GM12874 (cell line): ENCODE data around the gene MED15.

Source experiments
- TF ChIP-seq, protein P1 (sequence below): IDR thresholded peaks from 2 replicates; pipeline ENCODE4 v1.5.1; 2011; ENCODE audit warnings: low read depth, mild to moderate bottlenecking, control low read depth, low read length, moderate library complexity; ENCODE audit not compliant: insufficient read depth

The MED15 gene, protein sequence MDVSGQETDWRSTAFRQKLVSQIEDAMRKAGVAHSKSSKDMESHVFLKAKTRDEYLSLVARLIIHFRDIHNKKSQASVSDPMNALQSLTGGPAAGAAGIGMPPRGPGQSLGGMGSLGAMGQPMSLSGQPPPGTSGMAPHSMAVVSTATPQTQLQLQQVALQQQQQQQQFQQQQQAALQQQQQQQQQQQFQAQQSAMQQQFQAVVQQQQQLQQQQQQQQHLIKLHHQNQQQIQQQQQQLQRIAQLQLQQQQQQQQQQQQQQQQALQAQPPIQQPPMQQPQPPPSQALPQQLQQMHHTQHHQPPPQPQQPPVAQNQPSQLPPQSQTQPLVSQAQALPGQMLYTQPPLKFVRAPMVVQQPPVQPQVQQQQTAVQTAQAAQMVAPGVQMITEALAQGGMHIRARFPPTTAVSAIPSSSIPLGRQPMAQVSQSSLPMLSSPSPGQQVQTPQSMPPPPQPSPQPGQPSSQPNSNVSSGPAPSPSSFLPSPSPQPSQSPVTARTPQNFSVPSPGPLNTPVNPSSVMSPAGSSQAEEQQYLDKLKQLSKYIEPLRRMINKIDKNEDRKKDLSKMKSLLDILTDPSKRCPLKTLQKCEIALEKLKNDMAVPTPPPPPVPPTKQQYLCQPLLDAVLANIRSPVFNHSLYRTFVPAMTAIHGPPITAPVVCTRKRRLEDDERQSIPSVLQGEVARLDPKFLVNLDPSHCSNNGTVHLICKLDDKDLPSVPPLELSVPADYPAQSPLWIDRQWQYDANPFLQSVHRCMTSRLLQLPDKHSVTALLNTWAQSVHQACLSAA

DNA sequence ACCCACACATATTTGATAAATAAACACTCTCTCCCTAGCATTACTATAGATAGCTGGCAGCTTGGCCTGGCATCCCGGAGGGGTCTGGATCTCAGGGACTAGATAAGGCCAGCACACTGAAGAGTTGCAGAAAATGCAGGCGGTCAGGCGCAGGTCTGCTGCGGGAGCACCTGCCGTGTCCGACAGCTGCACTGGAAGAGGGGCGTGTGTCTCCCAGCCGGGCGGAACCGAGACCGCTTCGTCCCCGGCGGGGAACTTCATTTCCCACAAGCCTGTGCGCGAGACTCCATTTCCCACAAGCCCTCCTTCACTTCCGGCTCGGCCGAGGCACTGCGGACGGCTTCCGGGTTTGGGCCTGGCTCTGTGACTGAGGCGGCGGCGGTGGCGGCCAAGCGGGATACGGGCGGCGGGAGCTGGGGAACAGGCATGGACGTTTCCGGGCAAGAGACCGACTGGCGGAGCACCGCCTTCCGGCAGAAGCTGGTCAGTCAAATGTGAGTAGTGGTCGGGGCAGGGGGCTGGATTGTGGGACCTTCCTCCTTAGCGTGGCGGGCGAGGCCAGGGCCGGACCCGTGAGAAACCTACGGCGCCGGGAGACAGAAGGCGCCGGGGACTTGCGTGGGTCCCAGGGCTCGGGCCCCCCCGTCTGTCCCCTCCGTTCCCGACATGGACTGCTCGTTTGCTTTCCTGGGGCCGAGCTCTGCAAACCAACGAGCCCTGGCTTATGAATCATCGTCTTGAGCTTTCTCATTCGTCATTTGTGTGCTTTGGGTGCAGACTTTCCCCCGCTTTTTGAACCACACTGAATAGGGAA lies at the start of gene MED15:
Gene MED15 (plus strand): TSS at position 358 of the 814 bp plus-strand sequence. CDS start 69 bp downstream, at position 427.
- TF ChIP-seq, protein P1, sequence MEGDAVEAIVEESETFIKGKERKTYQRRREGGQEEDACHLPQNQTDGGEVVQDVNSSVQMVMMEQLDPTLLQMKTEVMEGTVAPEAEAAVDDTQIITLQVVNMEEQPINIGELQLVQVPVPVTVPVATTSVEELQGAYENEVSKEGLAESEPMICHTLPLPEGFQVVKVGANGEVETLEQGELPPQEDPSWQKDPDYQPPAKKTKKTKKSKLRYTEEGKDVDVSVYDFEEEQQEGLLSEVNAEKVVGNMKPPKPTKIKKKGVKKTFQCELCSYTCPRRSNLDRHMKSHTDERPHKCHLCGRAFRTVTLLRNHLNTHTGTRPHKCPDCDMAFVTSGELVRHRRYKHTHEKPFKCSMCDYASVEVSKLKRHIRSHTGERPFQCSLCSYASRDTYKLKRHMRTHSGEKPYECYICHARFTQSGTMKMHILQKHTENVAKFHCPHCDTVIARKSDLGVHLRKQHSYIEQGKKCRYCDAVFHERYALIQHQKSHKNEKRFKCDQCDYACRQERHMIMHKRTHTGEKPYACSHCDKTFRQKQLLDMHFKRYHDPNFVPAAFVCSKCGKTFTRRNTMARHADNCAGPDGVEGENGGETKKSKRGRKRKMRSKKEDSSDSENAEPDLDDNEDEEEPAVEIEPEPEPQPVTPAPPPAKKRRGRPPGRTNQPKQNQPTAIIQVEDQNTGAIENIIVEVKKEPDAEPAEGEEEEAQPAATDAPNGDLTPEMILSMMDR = no peak

DNA sequence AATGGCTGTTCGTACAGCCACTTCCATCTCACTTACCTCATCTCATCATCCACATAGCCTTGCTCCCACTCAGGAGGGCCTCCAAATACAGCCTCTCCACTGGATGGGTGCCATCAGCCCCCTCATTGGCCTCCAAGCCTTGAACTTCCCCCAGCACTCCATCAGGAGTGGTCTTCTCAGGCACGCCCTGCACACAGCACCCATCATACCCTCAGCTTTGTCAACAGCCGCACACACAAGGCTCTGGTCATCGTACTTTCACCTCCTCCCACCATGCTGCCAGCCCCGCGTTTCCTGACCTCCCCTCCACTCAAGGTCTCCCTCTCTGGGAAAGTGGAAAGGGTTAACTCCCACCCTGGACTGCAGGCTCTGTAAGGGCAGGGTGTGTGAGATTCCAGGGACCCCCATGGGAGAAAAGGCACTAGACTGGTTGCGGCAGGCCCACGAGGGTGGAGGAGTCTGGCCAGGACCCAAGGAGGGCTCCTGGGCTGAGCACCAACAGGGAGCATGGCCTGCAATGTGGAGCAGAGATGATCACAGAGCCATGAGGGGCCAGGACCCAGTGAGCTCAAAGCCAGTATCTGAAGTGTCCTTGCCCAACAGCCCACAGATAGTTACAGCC lies 48.8 kb upstream of the MED15 start:
- TF ChIP-seq, protein P1 = no peak

DNA sequence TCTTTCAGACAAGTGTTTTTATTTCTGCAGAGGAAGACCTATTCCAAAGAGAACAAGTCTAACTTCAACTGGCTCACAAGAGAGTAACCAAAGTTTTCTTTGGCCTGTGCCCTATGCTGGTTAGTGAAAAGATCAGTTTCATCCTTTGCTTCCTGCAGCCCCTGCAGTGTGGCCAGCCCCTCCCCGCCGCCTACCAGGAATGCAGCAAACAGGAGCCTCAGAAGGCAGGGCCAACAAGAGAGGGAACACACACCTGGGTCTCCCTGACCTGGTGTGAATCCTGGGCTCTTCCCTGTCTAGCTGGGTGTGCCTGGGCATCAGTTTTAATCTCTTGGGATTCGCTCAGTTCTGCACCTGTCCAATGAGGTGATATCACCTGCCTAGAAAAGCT lies 48.3 kb upstream of the MED15 start:
- TF ChIP-seq, protein P1 = no peak

DNA sequence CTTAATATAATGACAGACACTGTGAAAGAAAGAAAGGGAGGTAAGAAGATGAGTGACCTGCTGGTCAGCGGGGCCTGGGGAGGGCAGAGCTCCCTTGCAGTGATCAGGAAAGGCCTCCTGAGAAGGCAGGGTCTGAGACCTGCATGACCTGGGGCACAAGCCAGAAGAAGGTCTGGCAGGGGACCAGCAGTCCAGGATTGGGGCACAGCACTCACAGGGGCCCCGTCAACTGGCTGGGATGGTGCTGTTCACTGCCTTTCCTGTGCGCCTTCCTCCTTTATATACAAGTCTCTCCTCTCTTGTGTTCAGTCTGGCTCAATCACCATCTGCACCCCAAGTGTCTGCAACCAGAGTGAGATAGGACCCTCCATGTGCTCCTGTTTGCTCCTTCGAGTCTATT lies 47.5 kb upstream of the MED15 start:
- TF ChIP-seq, protein P1 = no peak

DNA sequence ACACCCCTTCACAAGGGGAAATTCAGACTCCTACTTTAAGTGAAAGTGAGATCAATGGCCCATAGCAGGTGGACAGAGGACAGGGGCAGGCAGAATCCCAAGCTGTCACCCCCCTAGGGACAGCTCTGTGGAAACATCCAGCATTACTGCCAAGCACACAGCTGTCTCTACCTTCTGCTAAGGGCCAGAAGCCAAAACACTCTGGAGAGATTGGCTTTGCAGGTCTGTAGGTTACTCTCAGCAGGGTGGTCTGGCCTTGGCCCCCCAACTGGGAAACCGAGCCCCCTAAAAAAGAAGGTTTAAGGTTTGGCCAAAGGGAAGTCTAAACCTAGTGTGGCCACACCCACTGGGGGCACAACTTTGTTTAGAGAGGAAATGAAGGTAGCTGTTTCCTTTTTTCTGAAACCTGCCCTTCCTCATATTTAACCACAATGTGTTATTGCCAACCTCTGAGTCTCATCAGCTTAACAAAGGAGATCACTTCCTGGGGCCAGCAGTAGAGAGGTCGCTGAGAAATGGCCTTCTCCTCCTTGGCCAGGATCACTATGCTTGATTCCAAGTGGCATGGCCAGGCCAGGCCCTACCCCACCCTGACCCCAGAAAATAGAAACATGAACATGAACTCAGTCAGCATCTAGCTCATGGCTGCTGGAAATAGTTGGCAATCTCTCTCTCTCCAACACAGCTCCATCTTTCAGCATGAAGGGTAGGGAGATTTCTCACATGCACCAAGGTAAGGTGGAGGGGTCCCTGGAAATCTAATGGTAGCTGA lies 43.9 kb upstream of the MED15 start:
- TF ChIP-seq, protein P1 = no peak

DNA sequence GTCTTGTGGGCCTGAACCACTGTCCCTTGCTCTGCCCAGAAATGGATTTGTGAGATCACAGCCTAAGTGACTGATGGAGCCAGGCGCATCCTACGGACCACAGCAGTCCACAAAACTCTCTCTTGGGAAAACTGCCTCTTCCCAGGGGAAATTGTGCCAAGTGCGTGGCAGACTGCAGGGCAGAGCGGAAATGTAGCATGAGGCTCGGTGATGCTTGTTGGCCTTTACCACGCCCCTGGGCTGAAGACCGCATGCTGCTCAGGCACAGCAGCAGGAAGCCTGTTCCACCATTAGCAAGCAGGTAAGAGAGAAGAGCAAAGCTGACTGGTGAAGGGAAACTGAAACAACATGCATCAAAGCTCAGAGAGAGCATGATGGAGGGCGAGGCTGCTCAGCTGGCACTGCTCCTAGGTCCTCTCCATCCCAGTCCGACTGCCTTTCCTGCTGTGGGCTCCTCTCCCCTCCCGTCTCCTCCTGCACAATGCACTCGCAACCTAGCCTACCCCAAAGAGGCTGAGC lies 43.3 kb upstream of the MED15 start:
- TF ChIP-seq, protein P1 = no peak
